Measurements from ENCODE around the gene DEPP1. TPM values are rescaled to one million over a fixed set of nuclear protein-coding genes. Genes with fewer than 3 reads are reported as not detected.

DEPP1 gene
- total RNA-seq, 4 donors from 2014 or later: 47.3 to 144 (median 72.7) TPM

GRCh38 chr10:44933451-44934321 is 44.9 kb downstream of the DEPP1 start:
- 82 to 86% methylated on average over 8 to 9 of the region's 9 CpGs for WGBS, 2 donors
- TF ChIP-seq POLR2A (IDR thresholded peaks at IDR 0.05) (no peak), CTCF (IDR thresholded peaks at IDR 0.05) (no peak)
- H3K4me3 ChIP-seq (ENCODE audit: low read depth, poor library complexity, severe bottlenecking): no peak overlapping the region
- intact Hi-C loops (cut with DNase I; ENCODE audit: low total_unique reads): loop anchor here (5.0 kb wide), 1 partner anchor 44 kb away; the partner anchor contains the start of gene DEPP1
- peak in 1 of 2 donors; percentile 81 for DNase-seq (ENCODE audit: low spot score in 2 of 2)

GRCh38 chr10:44932517-44933450 is 45.8 kb downstream of the DEPP1 start:
- 48 to 54% methylated on average over 8 to 10 of the region's 10 CpGs for WGBS, 2 donors
- H3K4me3 ChIP-seq (ENCODE audit: low read depth, poor library complexity, severe bottlenecking): no peak overlapping the region
- intact Hi-C loops (cut with DNase I; ENCODE audit: low total_unique reads): loop anchor here (5.0 kb wide), 1 partner anchor 45 kb away; the partner anchor contains the start of gene DEPP1
- peak; percentile 84 to 97 for DNase-seq (ENCODE audit: low spot score in 2 of 2)
- TF ChIP-seq POLR2A (IDR thresholded peaks at IDR 0.05) (no peak), CTCF (IDR thresholded peaks at IDR 0.05) (peak in 1 of 3 donors; percentile 96)

- TF ChIP-seq POLR2A (IDR thresholded peaks at IDR 0.05): no peak
- TF ChIP-seq CTCF (IDR thresholded peaks at IDR 0.05): no peak
- no peak overlapping the region for H3K4me3 ChIP-seq (ENCODE audit: low read depth, poor library complexity, severe bottlenecking)
- peak in 1 of 2 donors; percentile 80 for DNase-seq (ENCODE audit: low spot score in 2 of 2)
- 88 to 89% methylated on average over 8 to 10 of the region's 10 CpGs for WGBS, 2 donors
- intact Hi-C loops (cut with DNase I; ENCODE audit: low total_unique reads): loop anchor here (5.0 kb wide), 1 partner anchor 45 kb away; the partner anchor contains the start of gene DEPP1
Observed at GRCh38 chr10:44931621-44932516, 46.7 kb downstream of the DEPP1 start.

- peak in 1 of 2 donors; percentile 74 for DNase-seq (ENCODE audit: low spot score in 2 of 2)
- intact Hi-C loops (cut with DNase I; ENCODE audit: low total_unique reads): loop anchor here (5.0 kb wide), 1 partner anchor 46 kb away; the partner anchor contains the start of gene DEPP1
- WGBS, 2 donors: 84 to 86% methylated on average over 4 of the region's 4 CpGs
- no peak overlapping the region for H3K4me3 ChIP-seq (ENCODE audit: low read depth, poor library complexity, severe bottlenecking)
- TF ChIP-seq CTCF (IDR thresholded peaks at IDR 0.05): no peak
- TF ChIP-seq POLR2A (IDR thresholded peaks at IDR 0.05): no peak
Observed at GRCh38 chr10:44930904-44931620, 47.5 kb downstream of the DEPP1 start.

All from lower leg skin (tissue), 4 donors.